ENCODE data around the gene SEC23A. TPM values are rescaled to one million over a fixed set of nuclear protein-coding genes. Genes with fewer than 3 reads are reported as not detected.
"Not testable (repeated sequence)": the region's sequence is repeated elsewhere in the genome, so short reads cannot be mapped to it uniquely, and the experiment has no call there.

Gene SEC23A
- total and polyA plus RNA-seq, 2 of the 13 experiments (the other 11 are each of a cell fraction or from before 2014, with no cell fraction given): 403 to 887 TPM

DNA sequence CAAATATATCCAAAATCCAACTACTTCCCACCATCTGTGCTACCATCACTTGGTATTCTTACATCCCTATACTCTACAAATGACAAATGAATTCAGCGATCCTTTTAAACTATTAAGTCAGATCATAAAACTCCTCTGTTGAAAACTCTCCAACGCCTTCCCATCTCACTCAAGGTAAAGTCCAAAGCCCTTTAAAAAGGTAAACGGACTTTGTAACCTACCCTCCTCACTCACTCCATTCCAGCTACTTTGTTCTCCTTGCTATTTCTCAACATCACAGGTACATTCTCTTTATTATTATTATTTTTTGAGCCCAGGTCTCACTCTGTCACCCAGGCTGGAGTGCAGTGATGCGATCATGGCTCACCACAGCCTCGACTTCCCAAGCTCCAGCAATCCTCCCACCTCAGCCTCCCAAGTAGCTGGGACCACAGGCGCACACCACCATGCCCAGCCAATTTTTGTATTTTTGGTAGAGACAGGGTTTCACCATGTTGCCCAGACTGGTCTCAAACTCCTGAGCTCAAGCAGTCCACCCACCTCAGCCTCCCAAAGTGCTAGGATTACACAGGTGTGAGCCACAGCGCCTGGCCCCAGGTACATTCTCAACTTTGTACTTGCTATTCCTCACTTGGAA, 33.7 kb downstream of the SEC23A start (continued):
- TF ChIP-seq, protein P1, sequence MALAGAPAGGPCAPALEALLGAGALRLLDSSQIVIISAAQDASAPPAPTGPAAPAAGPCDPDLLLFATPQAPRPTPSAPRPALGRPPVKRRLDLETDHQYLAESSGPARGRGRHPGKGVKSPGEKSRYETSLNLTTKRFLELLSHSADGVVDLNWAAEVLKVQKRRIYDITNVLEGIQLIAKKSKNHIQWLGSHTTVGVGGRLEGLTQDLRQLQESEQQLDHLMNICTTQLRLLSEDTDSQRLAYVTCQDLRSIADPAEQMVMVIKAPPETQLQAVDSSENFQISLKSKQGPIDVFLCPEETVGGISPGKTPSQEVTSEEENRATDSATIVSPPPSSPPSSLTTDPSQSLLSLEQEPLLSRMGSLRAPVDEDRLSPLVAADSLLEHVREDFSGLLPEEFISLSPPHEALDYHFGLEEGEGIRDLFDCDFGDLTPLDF (CRISPR knock-in tag; IDR thresholded peaks at IDR 0.05): 0 out of 2 replicates have a peak, but pooled peaks have one; percentile 37
- TF ChIP-seq POGZ (CRISPR knock-in tag; IDR thresholded peaks at IDR 0.05) (0 out of 2 replicates have a peak, but pooled peaks have one; percentile 27), ZFP62 (CRISPR knock-in tag; IDR thresholded peaks at IDR 0.05) (peak; percentile 10; the same call in 1 of the 2 replicates), SETDB1 (CRISPR knock-in tag; IDR thresholded peaks at IDR 0.05; ENCODE audit: borderline replicate concordance) (peak; percentile 21; the same call in 1 of the 2 replicates), NCOR1 (IDR thresholded peaks at IDR 0.05; ENCODE audit: borderline replicate concordance, low read length) (0 out of 2 replicates have a peak, but pooled peaks have one; percentile 5), HNF4A (CRISPR knock-in tag; IDR thresholded peaks at IDR 0.05) (peak; percentile 78), HNF4G (IDR thresholded peaks at IDR 0.05; ENCODE audit: borderline replicate concordance, low read depth, low read length) (peak; percentile 45; the same call in 1 of the 2 replicates), HNF4G (CRISPR knock-in tag; IDR thresholded peaks at IDR 0.05; ENCODE audit: borderline replicate concordance, low read depth) (0 out of 2 replicates have a peak, but pooled peaks have one; percentile 18), ZMYM2 (CRISPR knock-in tag; IDR thresholded peaks at IDR 0.05) (0 out of 2 replicates have a peak, but pooled peaks have one; percentile 28), SOX13 (CRISPR knock-in tag; conservative IDR thresholded peaks at IDR 0.05 in 1 of 2, IDR thresholded peaks at IDR 0.05 in 1 of 2) (peak in 1 of 2 experiments; percentile 83; a peak in 1 of 4 replicates), ZNF709 (CRISPR knock-in tag; IDR thresholded peaks at IDR 0.05) (peak; percentile 49; the same call in 1 of the 2 replicates)
- TF ChIP-seq, protein P2, sequence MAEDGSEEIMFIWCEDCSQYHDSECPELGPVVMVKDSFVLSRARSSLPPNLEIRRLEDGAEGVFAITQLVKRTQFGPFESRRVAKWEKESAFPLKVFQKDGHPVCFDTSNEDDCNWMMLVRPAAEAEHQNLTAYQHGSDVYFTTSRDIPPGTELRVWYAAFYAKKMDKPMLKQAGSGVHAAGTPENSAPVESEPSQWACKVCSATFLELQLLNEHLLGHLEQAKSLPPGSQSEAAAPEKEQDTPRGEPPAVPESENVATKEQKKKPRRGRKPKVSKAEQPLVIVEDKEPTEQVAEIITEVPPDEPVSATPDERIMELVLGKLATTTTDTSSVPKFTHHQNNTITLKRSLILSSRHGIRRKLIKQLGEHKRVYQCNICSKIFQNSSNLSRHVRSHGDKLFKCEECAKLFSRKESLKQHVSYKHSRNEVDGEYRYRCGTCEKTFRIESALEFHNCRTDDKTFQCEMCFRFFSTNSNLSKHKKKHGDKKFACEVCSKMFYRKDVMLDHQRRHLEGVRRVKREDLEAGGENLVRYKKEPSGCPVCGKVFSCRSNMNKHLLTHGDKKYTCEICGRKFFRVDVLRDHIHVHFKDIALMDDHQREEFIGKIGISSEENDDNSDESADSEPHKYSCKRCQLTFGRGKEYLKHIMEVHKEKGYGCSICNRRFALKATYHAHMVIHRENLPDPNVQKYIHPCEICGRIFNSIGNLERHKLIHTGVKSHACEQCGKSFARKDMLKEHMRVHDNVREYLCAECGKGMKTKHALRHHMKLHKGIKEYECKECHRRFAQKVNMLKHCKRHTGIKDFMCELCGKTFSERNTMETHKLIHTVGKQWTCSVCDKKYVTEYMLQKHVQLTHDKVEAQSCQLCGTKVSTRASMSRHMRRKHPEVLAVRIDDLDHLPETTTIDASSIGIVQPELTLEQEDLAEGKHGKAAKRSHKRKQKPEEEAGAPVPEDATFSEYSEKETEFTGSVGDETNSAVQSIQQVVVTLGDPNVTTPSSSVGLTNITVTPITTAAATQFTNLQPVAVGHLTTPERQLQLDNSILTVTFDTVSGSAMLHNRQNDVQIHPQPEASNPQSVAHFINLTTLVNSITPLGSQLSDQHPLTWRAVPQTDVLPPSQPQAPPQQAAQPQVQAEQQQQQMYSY (CRISPR knock-in tag; IDR thresholded peaks at IDR 0.05): 0 out of 2 replicates have a peak, but pooled peaks have one; percentile 8
- TF ChIP-seq, protein P3, sequence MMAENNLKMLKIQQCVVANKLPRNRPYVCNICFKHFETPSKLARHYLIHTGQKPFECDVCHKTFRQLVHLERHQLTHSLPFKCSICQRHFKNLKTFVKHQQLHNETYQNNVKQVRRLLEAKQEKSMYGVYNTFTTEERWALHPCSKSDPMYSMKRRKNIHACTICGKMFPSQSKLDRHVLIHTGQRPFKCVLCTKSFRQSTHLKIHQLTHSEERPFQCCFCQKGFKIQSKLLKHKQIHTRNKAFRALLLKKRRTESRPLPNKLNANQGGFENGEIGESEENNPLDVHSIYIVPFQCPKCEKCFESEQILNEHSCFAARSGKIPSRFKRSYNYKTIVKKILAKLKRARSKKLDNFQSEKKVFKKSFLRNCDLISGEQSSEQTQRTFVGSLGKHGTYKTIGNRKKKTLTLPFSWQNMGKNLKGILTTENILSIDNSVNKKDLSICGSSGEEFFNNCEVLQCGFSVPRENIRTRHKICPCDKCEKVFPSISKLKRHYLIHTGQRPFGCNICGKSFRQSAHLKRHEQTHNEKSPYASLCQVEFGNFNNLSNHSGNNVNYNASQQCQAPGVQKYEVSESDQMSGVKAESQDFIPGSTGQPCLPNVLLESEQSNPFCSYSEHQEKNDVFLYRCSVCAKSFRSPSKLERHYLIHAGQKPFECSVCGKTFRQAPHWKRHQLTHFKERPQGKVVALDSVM (CRISPR knock-in tag; IDR thresholded peaks at IDR 0.05): peak; percentile 64
- TF ChIP-seq, protein P4, sequence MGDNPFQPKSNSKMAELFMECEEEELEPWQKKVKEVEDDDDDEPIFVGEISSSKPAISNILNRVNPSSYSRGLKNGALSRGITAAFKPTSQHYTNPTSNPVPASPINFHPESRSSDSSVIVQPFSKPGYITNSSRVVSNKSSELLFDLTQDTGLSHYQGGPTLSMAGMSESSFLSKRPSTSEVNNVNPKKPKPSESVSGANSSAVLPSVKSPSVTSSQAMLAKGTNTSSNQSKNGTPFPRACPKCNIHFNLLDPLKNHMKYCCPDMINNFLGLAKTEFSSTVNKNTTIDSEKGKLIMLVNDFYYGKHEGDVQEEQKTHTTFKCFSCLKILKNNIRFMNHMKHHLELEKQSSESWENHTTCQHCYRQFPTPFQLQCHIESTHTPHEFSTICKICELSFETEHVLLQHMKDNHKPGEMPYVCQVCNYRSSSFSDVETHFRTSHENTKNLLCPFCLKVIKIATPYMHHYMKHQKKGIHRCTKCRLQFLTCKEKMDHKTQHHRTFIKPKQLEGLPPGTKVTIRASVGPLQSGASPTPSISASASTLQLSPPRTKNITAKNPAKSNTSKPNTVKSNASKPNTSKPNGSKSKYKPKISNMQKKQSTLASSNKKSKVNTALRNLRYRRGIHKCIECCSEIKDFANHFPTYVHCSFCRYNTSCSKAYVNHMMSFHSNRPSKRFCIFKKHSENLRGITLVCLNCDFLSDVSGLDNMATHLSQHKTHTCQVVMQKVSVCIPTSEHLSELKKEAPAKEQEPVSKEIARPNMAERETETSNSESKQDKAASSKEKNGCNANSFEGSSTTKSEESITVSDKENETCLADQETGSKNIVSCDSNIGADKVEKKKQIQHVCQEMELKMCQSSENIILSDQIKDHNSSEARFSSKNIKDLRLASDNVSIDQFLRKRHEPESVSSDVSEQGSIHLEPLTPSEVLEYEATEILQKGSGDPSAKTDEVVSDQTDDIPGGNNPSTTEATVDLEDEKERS (CRISPR knock-in tag; IDR thresholded peaks at IDR 0.05): peak; percentile 74; the same call in 1 of the 2 replicates
- TF ChIP-seq, protein P5, sequence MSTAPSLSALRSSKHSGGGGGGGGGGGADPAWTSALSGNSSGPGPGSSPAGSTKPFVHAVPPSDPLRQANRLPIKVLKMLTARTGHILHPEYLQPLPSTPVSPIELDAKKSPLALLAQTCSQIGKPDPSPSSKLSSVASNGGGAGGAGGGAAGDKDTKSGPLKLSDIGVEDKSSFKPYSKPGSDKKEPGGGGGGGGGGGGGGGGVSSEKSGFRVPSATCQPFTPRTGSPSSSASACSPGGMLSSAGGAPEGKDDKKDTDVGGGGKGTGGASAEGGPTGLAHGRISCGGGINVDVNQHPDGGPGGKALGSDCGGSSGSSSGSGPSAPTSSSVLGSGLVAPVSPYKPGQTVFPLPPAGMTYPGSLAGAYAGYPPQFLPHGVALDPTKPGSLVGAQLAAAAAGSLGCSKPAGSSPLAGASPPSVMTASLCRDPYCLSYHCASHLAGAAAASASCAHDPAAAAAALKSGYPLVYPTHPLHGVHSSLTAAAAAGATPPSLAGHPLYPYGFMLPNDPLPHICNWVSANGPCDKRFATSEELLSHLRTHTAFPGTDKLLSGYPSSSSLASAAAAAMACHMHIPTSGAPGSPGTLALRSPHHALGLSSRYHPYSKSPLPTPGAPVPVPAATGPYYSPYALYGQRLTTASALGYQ (CRISPR knock-in tag; IDR thresholded peaks at IDR 0.05): 0 out of 2 replicates have a peak, but pooled peaks have one; percentile 12
- not testable (repeated sequence) for TF ChIP-seq SOX13 (IDR thresholded peaks at IDR 0.05)
